Chondrocyte (in vitro differentiated cells): ENCODE measurements around the gene MYH7. TPM values are rescaled to one million over a fixed set of nuclear protein-coding genes. Genes with fewer than 3 reads are reported as not detected.

Source experiments
- DNase-seq: peaks from one replicate; pipeline ENCODE4 v3.0.0; 2021; ENCODE audit warnings: mixed read lengths, low spot score
- H3K27ac Mint-ChIP-seq: one replicate; pipeline ENCODE4 v1.8.0; 2021; ENCODE audit warnings: mild to moderate bottlenecking, moderate library complexity, mixed read lengths; ENCODE audit not compliant: unreplicated experiment
- H3K27me3 Mint-ChIP-seq: 2 replicates; pipeline ENCODE4 v1.8.0; 2021; ENCODE audit warnings: low read depth, mixed read lengths
- H3K36me3 Mint-ChIP-seq: 2 replicates; pipeline ENCODE4 v1.8.0; 2021; ENCODE audit warnings: low read depth, mixed read lengths
- H3K4me1 Mint-ChIP-seq: 2 replicates; pipeline ENCODE4 v1.8.0; 2021; ENCODE audit warnings: low read depth, mild to moderate bottlenecking, mixed read lengths
- H3K4me3 Mint-ChIP-seq: one replicate; pipeline ENCODE4 v1.8.0; 2021; ENCODE audit warnings: mild to moderate bottlenecking, moderate library complexity, mixed read lengths; ENCODE audit not compliant: unreplicated experiment
- H3K9me3 Mint-ChIP-seq: 2 replicates; pipeline ENCODE4 v1.8.0; 2021; ENCODE audit warnings: low read depth, mixed read lengths
- CTCF ChIP-seq: fragments of 200-600 bp; sonication (generic); IDR thresholded peaks from 2 replicates; pipeline ENCODE4 v1.5.0; 2021; ENCODE audit warnings: antibody characterized with exemption, mild to moderate bottlenecking, moderate library complexity
- total RNA-seq: library from RNA; stranded (reverse); gene quantifications from 3 replicates; pipeline ENCODE4 v1.2.1, GENCODE V29; 2021

MYH7 gene
- total RNA-seq, 1 donor from 2014 or later, result not detected

DNA sequence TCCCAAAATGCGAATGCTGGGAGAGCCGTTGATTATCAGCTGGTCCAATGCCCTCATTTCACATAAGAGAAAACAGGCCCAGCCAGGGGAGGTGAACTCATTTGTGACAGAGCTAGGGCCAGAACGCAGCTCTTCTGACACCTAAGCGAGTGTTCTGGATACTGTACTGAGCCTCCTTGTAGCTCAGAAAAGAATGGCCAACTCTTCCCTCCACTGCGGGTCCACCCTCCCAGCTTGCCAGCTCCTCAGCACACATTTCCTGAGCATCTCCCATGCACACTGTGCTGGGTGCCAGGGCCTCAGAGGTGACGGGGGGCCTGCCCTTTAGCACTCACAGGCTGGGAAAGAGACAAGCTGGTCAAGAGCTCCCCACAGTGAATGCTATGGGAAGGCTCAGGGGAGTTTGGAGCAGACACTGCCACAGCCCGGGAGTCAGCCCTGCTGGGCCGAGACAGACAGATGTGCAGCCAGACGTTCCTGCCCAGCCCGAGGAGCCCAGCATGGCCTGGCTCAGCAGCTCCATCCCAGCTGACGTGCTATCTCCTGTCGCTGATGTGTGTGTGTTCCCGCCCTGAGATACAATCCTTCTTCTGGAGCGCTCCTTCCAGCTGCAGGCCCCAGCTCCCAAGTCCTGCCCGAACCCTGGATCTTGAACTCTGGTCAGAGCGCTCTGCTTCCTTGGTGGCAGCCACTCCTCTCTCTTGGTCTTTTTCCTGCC lies 55.1 kb downstream of the MYH7 start:
- no peak overlapping the region for H3K4me3 Mint-ChIP-seq
- no peaks in the 10 kb centered on the region for H3K36me3 Mint-ChIP-seq
- H3K27ac Mint-ChIP-seq, result no peak overlapping the region

GRCh38 chr14:23379366-23380196 lies 55.9 kb downstream of the MYH7 start:
- no peaks in the 10 kb centered on the region for H3K36me3 Mint-ChIP-seq
- no peak for DNase-seq
- H3K9me3 Mint-ChIP-seq, result no peaks in the 10 kb centered on the region
- H3K4me1 Mint-ChIP-seq, result no peaks in the 10 kb centered on the region
- H3K27ac Mint-ChIP-seq, result no peak overlapping the region
- H3K4me3 Mint-ChIP-seq, result no peak overlapping the region
- TF ChIP-seq CTCF, result peak; percentile 93
- H3K27me3 Mint-ChIP-seq, result peaks cover 48% of the 10 kb centered on the region

More for the DNA sequence above, 55.1 kb downstream of the MYH7 start:
- Mint-ChIP-seq H3K27me3 (peaks cover 53% of the 10 kb centered on the region), H3K4me1 (no peaks in the 10 kb centered on the region), H3K9me3 (no peaks in the 10 kb centered on the region)
- TF ChIP-seq CTCF, result peak; percentile 49
- peak; percentile 70 for DNase-seq

- TF ChIP-seq CTCF, result no peak
- Mint-ChIP-seq H3K36me3 (no peaks in the 10 kb centered on the region), H3K4me1 (no peaks in the 10 kb centered on the region), H3K9me3 (no peaks in the 10 kb centered on the region), H3K27me3 (peaks cover 40% of the 10 kb centered on the region), H3K4me3 (no peak overlapping the region), H3K27ac (no peak overlapping the region)
- no peak for DNase-seq
Observed at GRCh38 chr14:23378612-23379220, 56.7 kb downstream of the MYH7 start.

- no peaks in the 10 kb centered on the region for H3K9me3 Mint-ChIP-seq
- no peak for TF ChIP-seq CTCF
- no peaks in the 10 kb centered on the region for H3K4me1 Mint-ChIP-seq
- H3K4me3 Mint-ChIP-seq, result no peak overlapping the region
- no peak overlapping the region for H3K27ac Mint-ChIP-seq
- no peak for DNase-seq
- H3K27me3 Mint-ChIP-seq, result peaks cover 35% of the 10 kb centered on the region
- H3K36me3 Mint-ChIP-seq, result no peaks in the 10 kb centered on the region
Observed at GRCh38 chr14:23377573-23378563, 57.6 kb downstream of the MYH7 start.
